Forelimb muscle (tissue), 1 donor: Measurements from ENCODE around the gene VSIR. TPM values are rescaled to one million over a fixed set of nuclear protein-coding genes. Genes with fewer than 3 reads are reported as not detected.

Experiments
- DNase-seq: peaks from one replicate; pipeline ENCODE4 v3.0.0-alpha.2; 2013; ENCODE audit warnings: low read depth
- polyA plus RNA-seq: library from polyadenylated mRNA; unstranded; fragments of 120-200 nt; gene quantifications from one replicate; pipeline ENCODE4 v1.2.1, GENCODE V29; 2013; ENCODE audit not compliant: insufficient read length

Gene VSIR
- polyA plus RNA-seq, 1 donor = 28.5 TPM

DNA sequence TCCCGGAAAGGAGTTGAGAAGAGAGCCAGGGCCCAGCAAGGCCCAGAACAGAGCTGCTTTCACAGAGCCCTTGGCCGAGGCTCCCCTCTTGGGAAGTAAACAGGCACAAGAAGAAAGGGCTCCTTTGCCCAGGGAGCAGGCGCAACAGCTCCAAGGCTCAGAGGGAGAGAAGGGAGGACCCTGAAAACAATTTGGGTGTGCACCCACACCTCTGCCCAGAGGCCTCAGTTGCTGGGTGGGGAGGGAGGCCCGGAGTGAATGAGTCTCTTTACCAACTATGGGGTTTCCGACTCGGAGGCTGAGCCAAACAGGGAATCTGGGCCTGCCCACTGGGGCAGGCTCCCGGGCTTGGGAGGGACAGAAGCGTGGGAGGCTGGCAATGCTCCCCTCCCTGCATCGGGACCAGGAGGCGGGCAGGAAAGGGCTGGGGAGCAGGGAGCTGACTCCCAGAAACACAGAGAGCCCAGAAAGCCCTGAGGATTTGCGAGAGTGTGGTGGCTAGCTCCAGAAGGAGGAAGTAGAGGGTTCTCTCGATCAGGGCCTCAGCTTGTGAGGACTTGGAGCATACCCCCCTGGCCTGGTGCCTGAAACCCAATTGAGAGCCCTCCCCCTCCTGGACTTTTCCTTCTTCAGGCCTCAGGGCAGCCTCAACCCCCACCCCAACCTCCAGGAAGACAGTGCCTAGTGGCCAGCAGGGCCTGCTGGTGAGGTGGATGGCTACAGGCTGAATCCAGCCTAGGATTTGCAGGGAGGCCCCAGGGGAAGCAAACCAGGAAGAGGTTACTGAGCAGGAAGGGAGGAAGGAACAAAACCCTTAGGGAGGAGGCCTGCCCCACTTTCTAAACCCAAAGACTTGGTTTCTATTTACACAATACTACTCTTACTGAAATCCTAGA, 59.9 kb downstream of the VSIR start:
- no peak for DNase-seq

DNA sequence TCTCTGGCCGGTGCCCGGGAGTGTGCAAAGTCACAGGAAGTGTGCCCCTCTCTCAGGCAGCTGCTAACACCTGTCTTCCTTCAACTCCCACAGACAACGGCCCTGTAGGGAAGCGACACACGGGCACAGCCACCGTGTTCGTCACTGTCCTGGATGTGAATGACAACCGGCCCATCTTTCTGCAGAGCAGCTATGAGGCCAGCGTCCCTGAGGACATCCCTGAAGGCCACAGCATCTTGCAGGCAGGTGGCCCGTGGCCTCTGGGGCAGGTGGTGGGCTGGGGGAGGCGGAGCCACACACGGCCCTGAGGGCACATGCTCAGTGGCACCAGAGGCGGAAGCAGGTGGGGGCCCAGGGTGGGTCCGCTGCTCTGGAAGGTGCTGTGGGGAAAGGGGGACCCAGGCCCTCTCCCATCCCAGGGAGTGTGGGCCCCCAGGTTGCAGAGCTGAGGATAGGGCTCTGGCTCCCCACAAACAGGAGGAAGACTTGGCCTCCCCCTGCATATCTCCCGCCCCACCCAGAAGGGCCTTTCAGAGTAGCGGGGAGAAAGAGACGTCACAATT, 60.7 kb downstream of the VSIR start:
- DNase-seq = no peak

DNA sequence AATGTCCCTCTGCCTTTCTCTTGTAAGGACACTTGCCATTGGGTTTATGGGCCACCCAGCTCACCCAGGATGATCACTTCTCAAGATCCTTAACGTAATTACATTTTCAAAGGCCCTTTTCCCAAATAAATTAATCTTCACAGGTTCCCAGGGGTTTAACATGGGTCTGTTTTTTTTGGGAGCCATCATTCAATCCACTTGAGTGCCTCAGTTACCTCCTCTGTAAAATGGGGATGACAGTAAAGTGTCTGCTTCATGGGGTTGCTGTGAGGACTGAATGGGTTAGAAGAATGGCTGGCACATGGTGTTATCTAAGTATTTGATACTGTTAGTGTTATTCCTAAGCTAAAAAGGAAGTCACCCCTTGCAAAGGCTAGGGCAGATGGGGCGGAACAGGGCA, 61.1 kb downstream of the VSIR start:
- no peak for DNase-seq

DNA sequence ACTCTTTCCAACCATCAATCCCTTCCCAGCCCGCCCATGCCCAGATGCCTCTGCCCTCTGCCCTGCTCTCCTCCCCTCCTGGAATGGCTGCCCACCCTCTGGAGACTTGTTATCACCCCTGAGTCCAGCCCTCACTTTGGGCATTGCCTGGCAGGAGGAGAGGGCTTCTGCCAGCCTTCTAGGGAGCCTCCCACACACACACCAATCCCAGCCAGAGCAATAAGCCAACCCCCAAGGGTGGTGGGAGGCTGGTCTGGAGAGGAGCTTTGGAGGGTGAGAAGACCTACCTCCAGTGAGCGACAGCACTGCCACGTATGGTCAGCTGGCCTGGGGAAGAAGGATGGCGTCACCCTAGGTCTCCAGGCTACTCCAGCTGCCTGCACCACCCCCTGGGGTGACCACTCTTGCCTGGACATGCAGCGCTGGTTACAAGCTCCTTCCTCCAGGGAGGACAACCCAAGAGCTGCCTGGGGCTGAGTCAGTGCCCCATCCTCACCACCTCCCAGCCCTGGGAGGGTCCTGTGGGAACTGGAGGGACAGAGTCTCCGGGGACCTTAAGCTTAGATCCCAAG, 62.2 kb downstream of the VSIR start:
- no peak for DNase-seq

DNA sequence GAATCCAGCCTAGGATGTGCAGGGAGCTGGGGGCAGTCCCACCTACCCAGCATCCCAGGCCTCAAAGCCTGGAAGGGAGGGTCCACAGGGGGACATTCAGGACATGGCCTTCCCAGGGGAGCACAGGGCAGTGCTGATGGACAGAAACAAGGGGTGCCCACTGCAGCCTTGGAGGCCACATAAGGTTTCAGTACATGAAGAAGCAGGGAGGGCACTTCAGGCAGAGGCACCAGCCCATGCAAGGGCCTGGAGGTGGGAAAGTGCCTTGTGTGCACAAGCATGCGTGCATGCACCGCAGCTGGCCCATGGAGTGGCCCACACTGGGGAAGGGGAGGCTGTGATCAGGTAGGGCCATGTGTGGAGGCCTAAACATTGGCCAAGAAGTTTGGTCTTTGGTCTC, 62.8 kb downstream of the VSIR start:
- DNase-seq = no peak

DNA sequence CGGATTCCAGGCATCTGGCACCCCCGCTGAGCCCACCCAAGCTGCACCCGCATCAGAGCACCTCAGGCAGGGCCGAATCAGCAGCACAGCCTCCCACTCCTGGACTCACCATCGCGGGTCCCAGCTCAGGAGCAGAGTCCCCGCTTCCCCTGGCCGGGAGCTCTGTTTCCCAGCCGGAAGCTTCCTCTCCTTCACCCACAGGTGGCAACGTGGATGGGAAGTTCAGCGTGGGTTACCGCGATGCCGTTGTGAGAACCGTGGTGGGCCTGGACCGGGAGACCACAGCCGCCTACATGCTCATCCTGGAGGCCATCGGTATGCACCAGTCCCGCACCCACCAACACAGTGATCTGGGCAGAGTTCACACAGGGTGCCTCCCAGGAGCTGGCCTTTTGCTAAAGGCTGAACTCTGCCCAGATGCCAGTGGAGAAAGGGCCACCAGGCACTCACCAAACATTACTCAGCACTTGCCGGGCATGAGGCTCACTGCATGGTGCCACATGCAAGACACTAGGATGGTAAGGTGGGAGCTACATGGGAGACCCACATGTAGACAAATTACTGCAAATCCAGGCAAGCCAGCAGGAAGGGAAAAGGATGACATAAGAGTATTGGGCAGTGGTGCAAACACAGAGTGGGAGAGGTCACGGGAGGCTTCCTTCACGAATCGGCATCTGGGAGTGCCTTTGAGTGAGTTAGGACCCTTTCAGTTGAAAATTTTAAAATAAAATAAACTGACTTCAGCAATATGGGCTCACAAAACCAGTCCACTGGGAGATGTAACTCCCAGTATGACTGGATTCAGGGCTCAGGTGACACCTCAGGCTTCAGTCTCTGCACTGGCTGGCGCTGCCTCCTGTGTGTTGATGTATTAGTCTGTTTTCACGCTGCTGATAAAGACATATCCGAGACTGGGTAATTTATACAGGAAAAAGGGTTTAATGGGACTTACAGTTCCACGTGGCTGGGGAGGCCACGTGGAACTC, 64.1 kb downstream of the VSIR start:
- no peak for DNase-seq

DNA sequence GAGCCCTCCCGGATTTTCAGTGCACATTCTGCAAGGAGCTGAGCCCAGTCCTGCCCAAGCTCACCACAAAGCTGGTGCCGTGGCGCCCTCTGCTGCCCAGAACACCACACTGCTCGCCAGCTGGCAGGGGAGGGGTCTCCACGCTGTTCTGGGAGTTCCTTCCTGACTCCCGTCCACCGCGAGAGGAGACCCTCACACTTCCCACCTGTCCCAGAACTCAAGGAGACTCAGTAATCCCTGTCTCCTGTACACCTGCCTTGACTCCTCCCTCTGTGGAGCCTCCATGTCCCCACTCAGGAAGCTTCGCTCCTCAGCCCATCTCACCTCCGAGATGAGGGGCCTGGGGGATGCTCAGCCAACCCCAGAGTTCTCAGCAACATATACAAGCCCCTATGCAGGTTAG, 65.0 kb downstream of the VSIR start:
- no peak for DNase-seq

DNA sequence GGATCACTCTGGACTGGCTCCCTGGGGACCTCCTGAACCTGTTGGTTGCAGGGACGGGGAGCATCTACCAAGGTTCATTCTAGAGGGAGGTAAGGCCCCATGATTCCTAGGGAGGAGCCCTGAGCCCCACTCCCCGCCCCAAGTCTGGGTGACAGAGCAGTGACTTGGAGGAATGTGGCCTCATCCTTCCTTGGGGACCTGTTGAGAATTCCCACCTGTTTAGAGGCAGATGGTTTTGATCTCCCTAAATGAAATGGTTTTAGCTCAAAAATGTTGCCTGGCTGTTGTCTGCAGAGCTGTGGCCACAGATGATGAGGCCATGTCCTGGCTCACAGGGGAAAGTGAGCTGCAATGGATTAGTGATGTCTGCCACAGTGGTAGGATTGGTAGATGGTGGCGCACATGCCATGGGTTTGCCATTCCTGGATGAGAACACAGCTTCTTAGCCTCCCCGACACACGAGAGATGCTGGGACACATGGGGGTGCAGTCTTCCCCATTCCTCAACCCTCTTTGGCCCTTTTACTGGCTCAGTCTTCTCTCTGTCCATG, 66.0 kb downstream of the VSIR start:
- DNase-seq = no peak

DNA sequence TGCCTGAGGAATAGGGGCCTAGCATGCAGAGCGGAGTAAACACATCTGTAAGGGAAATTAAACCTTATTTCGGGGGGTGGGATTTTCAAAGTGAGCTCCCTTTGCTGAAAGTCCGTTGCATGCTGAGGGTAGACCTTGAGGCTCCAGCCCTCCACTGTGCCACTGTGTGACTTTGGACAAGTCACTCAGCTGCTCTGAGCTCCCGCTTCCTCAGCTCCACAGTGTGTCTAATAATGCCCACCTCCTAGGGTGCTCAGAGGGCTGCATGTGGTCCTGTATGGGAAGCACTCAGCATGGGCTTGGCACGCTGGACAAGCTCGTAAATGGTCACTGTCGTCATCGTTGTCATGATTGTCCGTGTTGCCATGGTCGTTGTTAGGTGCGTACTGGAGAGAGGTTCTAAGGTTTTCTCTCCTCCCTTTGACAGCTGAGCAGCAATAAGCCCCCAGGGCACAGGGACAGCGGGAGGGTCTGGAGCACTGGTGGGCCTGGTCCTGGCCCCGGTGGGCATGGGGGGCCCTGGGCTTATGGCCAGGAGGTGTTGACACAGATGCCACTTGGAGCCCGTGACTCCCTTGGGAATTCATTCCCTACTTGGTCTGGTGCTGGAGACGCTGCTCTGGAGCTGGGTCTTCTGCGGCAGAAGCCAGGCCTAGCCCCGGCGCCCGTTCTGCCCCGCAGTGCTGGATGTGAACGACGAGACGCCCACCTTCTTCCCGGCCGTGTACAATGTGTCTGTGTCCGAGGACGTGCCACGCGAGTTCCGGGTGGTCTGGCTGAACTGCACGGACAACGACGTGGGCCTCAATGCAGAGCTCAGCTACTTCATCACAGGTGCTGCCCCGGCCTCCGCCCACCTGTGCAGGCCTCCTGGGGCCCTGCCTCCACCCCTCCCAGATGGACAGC, 66.9 kb downstream of the VSIR start:
- DNase-seq = no peak

DNA sequence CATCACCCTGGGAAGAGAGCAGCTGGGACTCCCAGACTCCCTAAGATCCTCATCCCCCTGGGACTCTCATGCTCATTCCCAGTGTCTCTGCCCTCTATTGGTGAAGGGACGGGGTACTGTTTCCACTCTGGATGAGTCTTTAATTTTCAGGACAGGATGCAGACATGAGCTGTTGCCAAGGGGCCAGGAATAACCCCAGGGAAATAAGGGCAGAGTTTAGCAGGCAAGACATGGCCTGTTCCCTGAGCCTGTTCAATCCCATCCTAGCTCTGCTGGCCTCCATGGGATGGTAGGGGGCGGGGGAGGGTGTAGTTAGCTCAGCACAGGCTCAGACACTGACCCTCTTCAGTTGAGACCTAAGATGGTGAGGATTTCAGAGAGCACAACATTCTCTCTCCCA, 67.7 kb downstream of the VSIR start:
- DNase-seq = no peak

DNA sequence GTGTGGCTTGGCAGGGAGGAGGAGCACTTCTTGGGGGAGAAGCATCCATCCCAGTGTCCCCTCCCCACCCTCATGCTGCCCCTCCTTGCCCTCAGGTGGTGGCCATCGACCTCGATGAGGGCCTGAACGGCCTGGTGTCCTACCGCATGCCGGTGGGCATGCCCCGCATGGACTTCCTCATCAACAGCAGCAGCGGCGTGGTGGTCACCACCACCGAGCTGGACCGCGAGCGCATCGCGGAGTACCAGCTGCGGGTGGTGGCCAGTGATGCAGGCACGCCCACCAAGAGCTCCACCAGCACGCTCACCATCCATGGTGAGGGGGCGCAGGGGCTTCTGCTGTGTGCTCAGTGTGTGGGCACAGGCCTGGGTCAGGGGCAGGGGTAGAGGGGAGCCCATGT, 68.5 kb downstream of the VSIR start:
- no peak for DNase-seq

DNA sequence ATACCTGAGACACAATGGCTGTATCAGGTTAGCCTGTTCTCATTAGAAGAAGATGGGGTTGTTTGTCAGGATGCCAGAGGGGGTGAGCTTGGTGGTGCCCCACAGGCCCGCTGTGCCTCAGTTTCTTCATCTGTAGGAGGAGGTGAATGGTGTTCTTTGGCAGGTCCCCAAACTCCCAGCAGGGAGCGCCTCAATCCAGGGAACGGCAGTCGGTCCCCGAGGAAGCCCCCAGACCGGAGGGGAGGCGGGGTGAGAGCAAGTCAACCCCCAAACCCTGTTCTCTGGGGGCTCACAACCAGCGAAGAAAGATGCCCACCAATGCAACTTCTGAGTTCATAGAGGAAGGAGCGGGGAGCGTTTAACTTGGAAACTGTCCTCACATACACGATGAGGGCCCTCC, 69.7 kb downstream of the VSIR start:
- DNase-seq = no peak

DNA sequence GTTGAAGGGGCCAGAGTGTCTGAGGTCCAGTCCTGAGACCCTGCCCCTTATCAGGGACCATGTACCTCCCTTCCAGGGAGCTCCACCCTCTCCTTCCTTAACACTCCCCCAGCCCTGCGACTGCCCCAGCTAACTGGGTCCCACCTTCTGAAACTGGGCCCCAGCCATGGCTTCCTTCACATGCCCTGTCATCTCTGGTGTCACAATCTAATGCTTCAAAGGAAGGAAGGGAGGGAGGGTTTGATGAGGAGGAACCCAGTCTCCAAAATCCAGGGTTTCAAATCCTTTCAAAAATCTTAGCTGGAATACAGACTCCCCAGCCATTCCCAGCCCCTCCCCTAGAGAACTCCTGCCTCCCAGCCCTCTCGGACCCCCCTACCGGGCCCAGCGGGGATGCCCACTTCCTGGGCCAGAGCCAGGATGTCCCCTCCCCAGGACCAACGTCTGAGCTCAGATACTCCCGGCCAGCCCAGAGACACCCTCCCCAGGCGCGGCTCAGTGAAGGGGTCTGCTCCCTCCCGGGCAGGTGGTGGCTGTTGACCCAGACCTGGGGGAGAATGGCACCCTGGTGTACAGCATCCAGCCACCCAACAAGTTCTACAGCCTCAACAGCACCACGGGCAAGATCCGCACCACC, 71.7 kb downstream of the VSIR start:
- no peak for DNase-seq

DNA sequence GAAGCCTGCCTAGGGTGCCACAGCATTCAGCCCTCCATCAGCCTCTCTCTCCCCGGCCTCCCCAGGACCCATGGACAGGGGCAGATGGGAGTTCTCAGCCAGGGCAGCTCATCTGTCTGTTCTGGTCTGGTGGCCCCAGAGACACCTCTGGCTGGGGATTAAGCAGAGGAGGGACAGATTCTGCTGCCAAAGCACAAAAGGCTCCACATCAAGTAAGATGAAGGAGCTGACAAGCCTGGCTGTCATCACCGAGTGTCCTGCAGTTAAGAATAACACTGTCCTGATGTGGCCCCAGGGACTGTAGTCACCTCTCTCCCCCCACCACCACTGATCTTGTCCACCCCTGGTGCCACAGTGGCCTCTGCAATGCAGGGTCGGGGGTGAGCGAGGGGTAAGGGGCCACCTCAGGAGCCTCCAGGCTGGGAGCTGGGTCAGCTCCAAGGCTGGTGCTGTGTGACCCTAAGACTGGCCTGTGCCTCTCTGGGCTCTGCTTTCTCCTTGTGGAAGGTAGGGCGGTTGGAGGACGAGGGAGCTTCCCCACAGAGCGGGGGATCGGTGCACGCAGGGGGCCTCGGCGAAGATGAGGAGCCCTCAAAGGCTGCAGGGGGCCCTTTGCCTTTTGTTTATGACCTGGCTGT, 72.5 kb downstream of the VSIR start:
- no peak for DNase-seq

DNA sequence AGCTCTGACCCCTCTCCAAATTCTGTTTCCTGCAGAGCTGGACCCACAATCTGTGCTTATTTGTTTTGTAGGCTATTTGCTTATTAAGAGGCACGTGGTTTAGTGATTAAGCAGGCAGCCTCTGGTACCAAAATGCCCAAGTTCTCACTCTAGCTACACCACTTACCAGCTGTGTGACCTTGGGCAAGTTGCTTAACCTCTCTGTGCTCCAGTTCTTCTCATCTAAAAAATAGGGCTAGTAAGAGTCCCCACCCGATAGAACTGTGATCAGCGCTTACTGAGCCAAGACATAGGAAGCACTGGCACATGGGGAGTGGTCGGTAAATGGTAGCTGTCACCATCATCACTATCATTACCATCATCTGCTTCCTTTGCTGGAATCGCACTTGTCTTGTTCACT, 74.6 kb downstream of the VSIR start:
- no peak for DNase-seq

DNA sequence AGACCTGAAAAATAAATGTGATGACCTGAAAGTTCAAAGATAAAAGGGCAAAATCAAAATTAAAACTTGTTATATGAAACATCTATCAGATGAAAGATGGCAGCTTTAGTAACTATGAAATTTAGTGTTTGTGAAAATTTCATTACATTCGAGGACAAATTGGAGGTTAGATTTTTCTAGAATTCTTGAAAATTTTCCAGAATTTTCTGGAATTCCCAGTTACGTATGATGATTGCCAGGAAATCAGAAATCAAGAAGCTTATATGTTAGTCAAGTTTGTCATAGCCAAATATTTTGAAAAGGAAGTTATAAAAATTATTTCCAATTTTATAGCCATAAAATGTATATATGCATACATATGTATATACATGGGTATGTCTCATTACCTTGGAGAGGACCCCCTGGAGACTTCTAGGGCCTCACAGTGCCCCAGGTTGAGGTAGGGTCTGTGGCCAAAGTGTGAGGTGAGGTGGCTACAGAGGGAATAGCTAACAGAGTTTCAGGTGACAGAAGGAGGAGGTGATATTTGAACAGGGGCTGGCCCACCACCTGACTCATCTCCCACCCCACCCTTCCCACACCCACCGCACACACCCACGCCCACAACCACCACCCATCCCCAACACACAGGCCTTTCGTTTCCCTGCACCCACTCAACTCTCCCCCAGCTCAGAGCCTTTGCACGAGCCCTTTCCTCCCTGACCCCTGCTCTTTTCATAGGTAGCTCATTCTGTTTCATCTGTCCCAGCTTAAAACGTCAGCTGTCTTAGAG, 75.2 kb downstream of the VSIR start:
- DNase-seq = no peak
